NB4 (cell line): ENCODE data around the gene EPHB1.

Experiments
- DNase-seq: peaks from one replicate; pipeline ENCODE4 v3.0.0; 2010; ENCODE audit warnings: low read depth
- H3K4me3 ChIP-seq: one replicate; pipeline ENCODE4 v1.5.1; 2011; ENCODE audit warnings: mild to moderate bottlenecking, low read depth, low read length, moderate library complexity
- CTCF ChIP-seq: IDR thresholded peaks from one replicate; pipeline ENCODE4 v1.5.1; 2012; ENCODE audit warnings: low read depth, low read length
- MAX ChIP-seq: IDR thresholded peaks from 2 replicates; pipeline ENCODE4 v1.6.1; 2011; ENCODE audit warnings: low read depth, low read length
- MYC ChIP-seq: IDR thresholded peaks from 2 replicates; pipeline ENCODE4 v1.6.1; 2011; ENCODE audit warnings: low read depth, low read length
- POLR2A ChIP-seq: IDR thresholded peaks from 2 replicates; pipeline ENCODE4 v1.6.1; 2011; ENCODE audit warnings: mild to moderate bottlenecking; ENCODE audit not compliant: insufficient read length; ENCODE audit errors: extremely low read depth

EPHB1 gene

DNA sequence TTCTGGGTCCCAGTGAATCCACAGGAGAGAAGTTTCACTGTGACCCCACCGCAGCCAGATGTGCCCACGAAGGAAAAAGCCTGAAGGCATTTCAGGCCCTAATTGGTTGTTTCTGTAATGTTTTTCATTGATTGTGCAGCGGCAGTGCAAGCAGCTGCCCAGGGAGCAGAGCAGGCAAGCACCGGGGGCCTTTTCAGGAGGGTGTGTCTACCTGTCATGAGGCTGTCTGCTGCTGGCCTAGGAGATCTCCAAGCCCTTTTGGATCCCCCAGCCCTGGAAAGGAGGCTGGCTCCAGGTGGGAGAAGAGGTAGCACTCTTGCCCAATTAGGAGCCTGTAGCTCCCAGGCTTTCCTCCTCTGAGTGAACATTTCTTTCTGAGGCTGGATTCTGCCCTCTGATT lies 108.8 kb downstream of the EPHB1 start:
- H3K4me3 ChIP-seq: no peak overlapping the region
- TF ChIP-seq MAX (no peak), MYC (no peak), POLR2A (no peak), CTCF (no peak)
- DNase-seq: no peak

- H3K4me3 ChIP-seq: no peak overlapping the region
- no peak for TF ChIP-seq POLR2A
- TF ChIP-seq CTCF: no peak
- TF ChIP-seq MYC: no peak
- TF ChIP-seq MAX: no peak
- no peak for DNase-seq
Observed at GRCh38 chr3:134904241-134904771, 109.2 kb downstream of the EPHB1 start.

- TF ChIP-seq CTCF (no peak), POLR2A (no peak), MAX (no peak), MYC (no peak)
- no peak overlapping the region for H3K4me3 ChIP-seq
- DNase-seq: no peak
Observed at GRCh38 chr3:134904776-134905646, 110.0 kb downstream of the EPHB1 start.

- TF ChIP-seq CTCF (no peak), MAX (no peak), MYC (no peak)
- DNase-seq: no peak
- H3K4me3 ChIP-seq: no peak overlapping the region
Observed at GRCh38 chr3:134905647-134905935, 110.5 kb downstream of the EPHB1 start.

DNA sequence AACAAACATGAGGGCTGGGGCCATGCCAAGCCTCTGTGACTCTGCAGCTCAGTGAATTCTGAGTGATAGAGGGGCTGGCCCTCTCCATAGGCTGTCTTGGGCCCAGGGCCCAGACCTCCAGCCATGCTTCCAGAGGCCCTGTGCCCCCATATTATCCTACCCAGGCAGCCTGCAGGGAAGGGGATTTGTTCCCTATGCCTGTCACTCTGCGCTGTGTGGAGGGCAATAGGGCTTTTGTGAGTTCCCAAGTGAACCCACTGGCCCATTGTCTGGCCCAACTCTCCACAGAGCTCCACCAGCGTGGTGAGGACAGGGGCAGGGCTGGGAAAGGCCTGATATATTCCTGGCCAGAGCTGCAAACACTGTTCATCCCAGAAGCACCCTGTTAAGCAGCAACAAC lies 113.2 kb downstream of the EPHB1 start:
- H3K4me3 ChIP-seq: no peak overlapping the region
- DNase-seq: no peak
- TF ChIP-seq POLR2A: no peak
- TF ChIP-seq CTCF: no peak
- no peak for TF ChIP-seq MAX
- TF ChIP-seq MYC: no peak
